Natural killer cell (primary cell): ENCODE measurements around the gene ZBED3. TPM values are rescaled to one million over a fixed set of nuclear protein-coding genes. Genes with fewer than 3 reads are reported as not detected.
A peak's percentile ranks its signal among the peaks of the same experiment; 100 is the strongest.

Experiments
- ATAC-seq, 3 donors: fragments of 150-1000 bp in 2 of 3; fragments of 200-7000 bp in 1 of 3; cut with Tn5 transposase; 1 replicate in 1 of 3; 2 replicates in 2 of 3; pipeline ENCODE4 v1.10.0; 2021; ENCODE audit warnings: mild to moderate bottlenecking in 2 of 3, moderate library complexity in 2 of 3
- DNase-seq, 2 donors: peaks; one replicate each; pipeline versions ENCODE4 v3.0.0 to v3.0.0-alpha.2; 2013 to 2021; ENCODE audit warnings: mixed read lengths in 1 of 2
- H3K27ac ChIP-seq: one replicate; pipeline ENCODE4 v1.5.1; 2013; ENCODE audit warnings: mild to moderate bottlenecking, low read length
- H3K27me3 ChIP-seq: one replicate; pipeline ENCODE4 v1.6.1; 2013; ENCODE audit warnings: low read length; ENCODE audit not compliant: control insufficient read depth, insufficient read depth
- H3K36me3 ChIP-seq: one replicate; pipeline ENCODE4 v1.6.1; 2013; ENCODE audit warnings: low read length; ENCODE audit not compliant: control insufficient read depth, insufficient read depth
- H3K4me1 ChIP-seq: one replicate; pipeline ENCODE4 v1.6.1; 2013; ENCODE audit warnings: low read length; ENCODE audit not compliant: control insufficient read depth, insufficient read depth
- H3K4me3 ChIP-seq: one replicate; pipeline ENCODE4 v1.5.1; 2013; ENCODE audit warnings: low read length
- H3K9me3 ChIP-seq: one replicate; pipeline ENCODE4 v1.6.1; 2013; ENCODE audit warnings: low read length; ENCODE audit not compliant: control insufficient read depth, insufficient read depth
- H3K27ac Mint-ChIP-seq, 2 donors: one replicate each; pipeline ENCODE4 v1.8.0; 2022; ENCODE audit warnings: mild to moderate bottlenecking in 2 of 2, mixed read lengths in 2 of 2, moderate library complexity in 1 of 2
- H3K27me3 Mint-ChIP-seq, 2 donors: one replicate each; pipeline ENCODE4 v1.8.0; 2022; ENCODE audit warnings: low read depth in 2 of 2, mixed read lengths in 2 of 2
- H3K36me3 Mint-ChIP-seq: one replicate; pipeline ENCODE4 v1.8.0; 2022; ENCODE audit warnings: mixed read lengths
- H3K4me1 Mint-ChIP-seq, 2 donors: one replicate each; pipeline ENCODE4 v1.8.0; 2022; ENCODE audit warnings: mixed read lengths in 2 of 2
- H3K4me3 Mint-ChIP-seq: one replicate; pipeline ENCODE4 v1.8.0; 2022; ENCODE audit warnings: mild to moderate bottlenecking, moderate library complexity, mixed read lengths
- H3K9me3 Mint-ChIP-seq, 2 donors: one replicate each; pipeline ENCODE4 v1.8.0; 2022; ENCODE audit warnings: mixed read lengths in 2 of 2
- WGBS: methylation state at CpG from one replicate; pipeline ENCODE4 v1.1.7; 2013; ENCODE audit warnings: missing lambda C conversion rate; ENCODE audit not compliant: insufficient coverage; 5-methylcytosine and 5-hydroxymethylcytosine counted together
- intact Hi-C: fragments of 100-400 bp; cut with micrococcal nuclease; formaldehyde crosslinking; loops from one replicate; pipeline ENCODE4 v1.14.2; 2022
- total RNA-seq, 4 donors: library from RNA; stranded (reverse); fragments of 120-200 nt in 1 of 4; gene quantifications; one replicate each; pipeline versions ENCODE4 v1.2.3 to v1.2.4, GENCODE V29; 2013 to 2022
- TF ChIP-seq, protein P1 (sequence below): fragments of 200-600 bp; IDR thresholded peaks from one replicate; pipeline ENCODE4 v1.8.0; 2022; ENCODE audit warnings: antibody characterized with exemption

Gene ZBED3
- total RNA-seq = 1 to 10 TPM; 2.6 to 4.0 (median 3.2) TPM
- 0.79 TPM for total RNA-seq (2013)

GRCh38 chr5:77086689-77087483, at the start of gene ZBED3:
Gene ZBED3, minus strand, starts transcription at chr5:77087285. Its CDS starts 9,407 bp downstream, at chr5:77077878.
- H3K4me1 ChIP-seq = peaks cover 13% of the 10 kb centered on the region
- DNase-seq (peak; percentile 62 to 80), ATAC-seq (peak; percentile 84 to 88 (median 85))
- TF ChIP-seq, protein P1, sequence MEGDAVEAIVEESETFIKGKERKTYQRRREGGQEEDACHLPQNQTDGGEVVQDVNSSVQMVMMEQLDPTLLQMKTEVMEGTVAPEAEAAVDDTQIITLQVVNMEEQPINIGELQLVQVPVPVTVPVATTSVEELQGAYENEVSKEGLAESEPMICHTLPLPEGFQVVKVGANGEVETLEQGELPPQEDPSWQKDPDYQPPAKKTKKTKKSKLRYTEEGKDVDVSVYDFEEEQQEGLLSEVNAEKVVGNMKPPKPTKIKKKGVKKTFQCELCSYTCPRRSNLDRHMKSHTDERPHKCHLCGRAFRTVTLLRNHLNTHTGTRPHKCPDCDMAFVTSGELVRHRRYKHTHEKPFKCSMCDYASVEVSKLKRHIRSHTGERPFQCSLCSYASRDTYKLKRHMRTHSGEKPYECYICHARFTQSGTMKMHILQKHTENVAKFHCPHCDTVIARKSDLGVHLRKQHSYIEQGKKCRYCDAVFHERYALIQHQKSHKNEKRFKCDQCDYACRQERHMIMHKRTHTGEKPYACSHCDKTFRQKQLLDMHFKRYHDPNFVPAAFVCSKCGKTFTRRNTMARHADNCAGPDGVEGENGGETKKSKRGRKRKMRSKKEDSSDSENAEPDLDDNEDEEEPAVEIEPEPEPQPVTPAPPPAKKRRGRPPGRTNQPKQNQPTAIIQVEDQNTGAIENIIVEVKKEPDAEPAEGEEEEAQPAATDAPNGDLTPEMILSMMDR = peak; percentile 26
- peak within 1 kb of the TSS; percentile 67 for H3K4me3 ChIP-seq
- peak within 1 kb of the TSS; percentile 93 for H3K4me3 Mint-ChIP-seq
- no peaks in the 10 kb centered on the region for H3K36me3 Mint-ChIP-seq
- H3K9me3 ChIP-seq = no peaks in the 10 kb centered on the region
- H3K27ac ChIP-seq = peak within 1 kb of the TSS; percentile 57
- no peaks in the 10 kb centered on the region for H3K27me3 ChIP-seq
- peaks cover 6 to 8% of the 10 kb centered on the region in 2 donors for H3K27me3 Mint-ChIP-seq
- no peaks in the 10 kb centered on the region for H3K36me3 ChIP-seq
- intact Hi-C loops = no loop called here
- H3K4me1 Mint-ChIP-seq = peaks cover 16 to 17% of the 10 kb centered on the region in 2 donors
- WGBS = under 1% methylated on average over 62 of the region's 63 CpGs
- H3K9me3 Mint-ChIP-seq = no peaks in the 10 kb centered on the region
- H3K27ac Mint-ChIP-seq = peak within 1 kb of the TSS; percentile 21 to 87

DNA sequence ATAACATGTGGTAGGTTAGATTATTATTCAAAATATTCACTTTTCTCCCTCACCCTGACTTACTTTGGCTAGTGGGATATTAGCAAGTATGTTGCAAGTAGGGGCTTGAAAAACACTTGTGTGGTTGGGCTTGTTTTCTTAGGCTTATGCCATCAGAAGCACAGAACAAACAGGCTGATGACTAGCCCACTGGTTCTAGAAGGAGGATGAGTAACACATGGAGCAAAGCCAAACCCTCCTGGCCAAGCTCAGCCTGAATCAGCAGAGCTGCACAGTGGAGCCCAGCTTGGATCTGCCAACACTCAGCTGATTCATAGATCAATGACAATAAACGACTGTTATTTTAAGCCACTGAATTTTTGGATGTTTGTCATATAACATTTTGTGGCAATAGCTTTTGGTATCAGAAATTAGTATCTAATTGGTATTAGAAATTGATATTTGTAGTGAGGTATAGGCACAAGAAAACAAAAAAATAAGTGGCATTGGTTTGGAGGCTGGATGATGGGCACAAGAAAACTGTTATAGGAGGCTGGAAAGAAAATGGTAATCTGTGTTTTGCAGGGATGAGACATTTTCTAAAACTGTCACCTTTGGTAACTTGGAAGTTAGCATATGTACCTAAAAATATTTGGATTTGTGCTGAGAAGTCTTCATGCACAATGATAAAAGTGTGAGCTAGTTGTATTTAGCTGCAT, 46.1 kb upstream of the ZBED3 start:
- Mint-ChIP-seq H3K4me1 (no peaks in the 10 kb centered on the region), H3K27ac (no peak overlapping the region), H3K4me3 (no peak overlapping the region), H3K36me3 (no peaks in the 10 kb centered on the region), H3K27me3 (peaks cover 6 to 22% of the 10 kb centered on the region in 2 donors), H3K9me3 (no peaks in the 10 kb centered on the region)
- Histone ChIP-seq H3K27me3 (no peaks in the 10 kb centered on the region), H3K4me1 (no peaks in the 10 kb centered on the region), H3K27ac (no peak overlapping the region), H3K4me3 (no peak overlapping the region), H3K36me3 (no peaks in the 10 kb centered on the region), H3K9me3 (no peaks in the 10 kb centered on the region)
- DNase-seq = no peak
- 92% methylated on average over 1 of the region's 1 CpG for WGBS
- TF ChIP-seq, protein P1 = no peak
- ATAC-seq = no peak
- intact Hi-C loops = no loop called here

GRCh38 chr5:77131361-77131760, 44.3 kb upstream of the ZBED3 start:
- ATAC-seq = no peak
- H3K4me3 Mint-ChIP-seq = no peak overlapping the region
- H3K9me3 Mint-ChIP-seq = no peaks in the 10 kb centered on the region
- no peak for DNase-seq
- Histone ChIP-seq H3K4me1 (no peaks in the 10 kb centered on the region), H3K36me3 (no peaks in the 10 kb centered on the region), H3K4me3 (no peak overlapping the region), H3K27me3 (no peaks in the 10 kb centered on the region), H3K9me3 (no peaks in the 10 kb centered on the region), H3K27ac (no peak overlapping the region)
- TF ChIP-seq, protein P1 = no peak
- no peaks in the 10 kb centered on the region for H3K36me3 Mint-ChIP-seq
- intact Hi-C loops = no loop called here
- no peaks in the 10 kb centered on the region for H3K4me1 Mint-ChIP-seq
- peaks cover 6 to 22% of the 10 kb centered on the region in 2 donors for H3K27me3 Mint-ChIP-seq
- WGBS = 92% methylated on average over 2 of the region's 3 CpGs
- no peak overlapping the region for H3K27ac Mint-ChIP-seq
